ENCODE measurements around the gene CCDC88B. TPM values are rescaled to one million over a fixed set of nuclear protein-coding genes. Genes with fewer than 3 reads are reported as not detected.
"Not testable (repeated sequence)": the region's sequence is repeated elsewhere in the genome, so short reads cannot be mapped to it uniquely, and the experiment has no call there.

Gene CCDC88B
- total RNA-seq, 1 experiment from 2014 or later = 17.1 TPM

GRCh38 chr11:64314805-64315561 is 25.0 kb upstream of the CCDC88B start:
- TF ChIP-seq CTCF (IDR thresholded peaks at IDR 0.05) (peak; percentile 77), SIN3A (IDR thresholded peaks at IDR 0.05; ENCODE audit: borderline replicate concordance, insufficient read depth, low read depth, low read length) (no peak), POLR2AphosphoS5 (IDR thresholded peaks at IDR 0.05; ENCODE audit: low read depth, low read length) (no peak)
- ChIA-PET POLR2A (no interaction called here), CTCF (interaction anchor here (0.8 kb wide), 1 partner anchor 38 kb away, joined by 3 read pairs; no protein-coding TSS in a partner anchor)
- Histone ChIP-seq H3K4me1 (ENCODE audit: control insufficient read depth, insufficient read depth, low read length) (peaks cover 27% of the 10 kb centered on the region), H3K27ac (ENCODE audit: low read length) (peak overlapping the region; percentile 44), H3K36me3 (ENCODE audit: control insufficient read depth, insufficient read depth, low read length) (peaks cover 2% of the 10 kb centered on the region; the same call in 1 of the 2 replicates), H3K9me3 (ENCODE audit: control insufficient read depth, insufficient read depth, low read depth, low read length) (no peaks in the 10 kb centered on the region), H3K4me3 (ENCODE audit: low read depth in 2 of 2, low read length in 2 of 2) (no peak overlapping the region), H3K27me3 (ENCODE audit: control insufficient read depth, insufficient read depth, low read length) (no peaks in the 10 kb centered on the region)
- intact Hi-C loops (cut with micrococcal nuclease; ENCODE audit: unreplicated experiment) = no loop called here
- no peak for ATAC-seq
- no TSS peak for BruUV-seq (replicated peaks)
- no peak for DNase-seq (ENCODE audit: low read depth, low spot score)
- in situ Hi-C loops (cut with HindIII; ENCODE audit: low pct_unique_long_range_greater_than_20kb, low sequenced_read_pairs) = no loop called here

GRCh38 chr11:64315667-64316526 is 24.1 kb upstream of the CCDC88B start:
- ChIA-PET POLR2A (interaction anchor here (1.1 kb wide), 1 partner anchor 16 kb away, joined by 3 read pairs; no protein-coding TSS in a partner anchor), CTCF (interaction anchor here (2.1 to 2.3 kb wide), 2 partner anchors 27 to 39 kb away, joined by 15 to 21 read pairs; no protein-coding TSS in a partner anchor)
- H3K36me3 ChIP-seq (ENCODE audit: control insufficient read depth, insufficient read depth, low read length); H3K27me3 ChIP-seq (ENCODE audit: control insufficient read depth, insufficient read depth, low read length); H3K9me3 ChIP-seq (ENCODE audit: control insufficient read depth, insufficient read depth, low read depth, low read length); ATAC-seq; BruUV-seq (replicated peaks); DNase-seq (ENCODE audit: low read depth, low spot score); in situ Hi-C loops (cut with HindIII; ENCODE audit: low pct_unique_long_range_greater_than_20kb, low sequenced_read_pairs); intact Hi-C loops (cut with micrococcal nuclease; ENCODE audit: unreplicated experiment): not testable (repeated sequence)
- peak overlapping the region; percentile 74 to 77 for H3K4me3 ChIP-seq (ENCODE audit: low read depth in 2 of 2, low read length in 2 of 2)
- H3K27ac ChIP-seq (ENCODE audit: low read length) = peak overlapping the region; percentile 100
- H3K4me1 ChIP-seq (ENCODE audit: control insufficient read depth, insufficient read depth, low read length) = peaks cover 33% of the 10 kb centered on the region

- peak overlapping the region; percentile 74 to 77 for H3K4me3 ChIP-seq (ENCODE audit: low read depth in 2 of 2, low read length in 2 of 2)
- TF ChIP-seq CTCF (IDR thresholded peaks at IDR 0.05) = peak; percentile 50; the same call in 1 of the 2 replicates
- TF ChIP-seq REST (IDR thresholded peaks at IDR 0.05; ENCODE audit: insufficient read depth in 1 of 2, low read depth in 2 of 2, low read length in 1 of 2) = no peak
- TF ChIP-seq POLR2AphosphoS5 (IDR thresholded peaks at IDR 0.05; ENCODE audit: low read depth, low read length) = no peak
- peaks cover 2% of the 10 kb centered on the region; the same call in 1 of the 2 replicates for H3K36me3 ChIP-seq (ENCODE audit: control insufficient read depth, insufficient read depth, low read length)
- ATAC-seq (peak; percentile 27), DNase-seq (ENCODE audit: low read depth, low spot score) (peak; percentile 35)
- H3K27ac ChIP-seq (ENCODE audit: low read length) = peak overlapping the region; percentile 100
- intact Hi-C loops (cut with micrococcal nuclease; ENCODE audit: unreplicated experiment) (no loop called here), in situ Hi-C loops (cut with HindIII; ENCODE audit: low pct_unique_long_range_greater_than_20kb, low sequenced_read_pairs) (no loop called here)
- H3K4me1 ChIP-seq (ENCODE audit: control insufficient read depth, insufficient read depth, low read length) = peaks cover 39% of the 10 kb centered on the region
- ChIA-PET POLR2A (interaction anchor here (0.9 to 2.0 kb wide), 5 partner anchors 10 to 32 kb away, joined by 3 to 12 read pairs (median 5); partner anchors contain the start of gene BAD), CTCF (interaction anchor here (0.6 to 2.3 kb wide), 10 partner anchors 12 to 76 kb away, joined by 3 to 21 read pairs (median 7); partner anchors contain the start of genes CATSPERZ and FKBP2)
- H3K27me3 ChIP-seq (ENCODE audit: control insufficient read depth, insufficient read depth, low read length) = no peaks in the 10 kb centered on the region
- BruUV-seq (replicated peaks) = TSS peak; percentile 100
- no peaks in the 10 kb centered on the region for H3K9me3 ChIP-seq (ENCODE audit: control insufficient read depth, insufficient read depth, low read depth, low read length)
Measured at GRCh38 chr11:64316672-64317324, 23.2 kb upstream of the CCDC88B start.

Measured in Panc1 (cell line).